Measurements from ENCODE around the gene ZFYVE1. TPM values are rescaled to one million over a fixed set of nuclear protein-coding genes. Genes with fewer than 3 reads are reported as not detected.

ZFYVE1 gene
- total and polyA plus RNA-seq, 2 of the 13 experiments (the other 11 are each of a cell fraction or from before 2014, with no cell fraction given) = 2.6 to 5.3 TPM

- WGBS (ENCODE audit: low lambda C conversion rate) = 95% methylated on average over 13 of the region's 14 CpGs
- peaks cover 3% of the 10 kb centered on the region; the same call in 1 of the 2 replicates for H4K20me1 ChIP-seq (ENCODE audit: insufficient read depth, low read length)
- intact Hi-C loops (cut with micrococcal nuclease; ENCODE audit: unreplicated experiment) (no loop called here), in situ Hi-C loops (cut with HindIII; ENCODE audit: extremely low pct_ligation_motif_present, low pct_unique_long_range_greater_than_20kb) (no loop called here)
- H3K4me3 ChIP-seq (replicated peaks in 1 of 3; ENCODE audit: insufficient read depth in 1 of 3, low read depth in 2 of 3, low read length in 3 of 3) = no peak overlapping the region
- no TSS peak for BruUV-seq (replicated peaks)
- POLR2A ChIA-PET = no interaction called here
- no peak for FAIRE-seq
- no peak overlapping the region for H3K9ac ChIP-seq (ENCODE audit: insufficient read depth, low read depth, low read length)
- CTCF ChIA-PET (ENCODE audit: low intra/inter-chr PET ratio, low total read pairs) = no interaction called here
- H3K36me3 ChIP-seq (replicated peaks in 1 of 2; ENCODE audit: control insufficient read depth in 1 of 2, insufficient read depth in 2 of 2, low read length in 2 of 2) = peaks cover 26 to 79% of the 10 kb centered on the region in 2 experiments; a peak in 4 of 5 replicates
- no peak overlapping the region for H2AFZ ChIP-seq (ENCODE audit: low read length)
- DNase-seq (ENCODE audit: low spot score) = no peak
- H3K9me3 ChIP-seq (ENCODE audit: low read length) = no peaks in the 10 kb centered on the region
- ATAC-seq = no peak
- no peak overlapping the region for H3K4me2 ChIP-seq (ENCODE audit: low read depth, low read length)
- H3K79me2 ChIP-seq (ENCODE audit: insufficient read depth, low read length) = no peaks in the 10 kb centered on the region
- no peaks in the 10 kb centered on the region for H3K4me1 ChIP-seq (ENCODE audit: insufficient read depth, low read length)
- H3K27ac ChIP-seq (ENCODE audit: extremely low read length, insufficient read depth, low read length) = no peak overlapping the region
- H3K27me3 ChIP-seq (ENCODE audit: control insufficient read depth in 1 of 2, insufficient read depth in 2 of 2, low read length in 2 of 2) = no peaks in the 10 kb centered on the region
- TF ChIP-seq CEBPG (CRISPR knock-in tag; IDR thresholded peaks at IDR 0.05) (no peak), TBX3 (IDR thresholded peaks at IDR 0.05; ENCODE audit: borderline replicate concordance) (no peak), ZNF639 (CRISPR knock-in tag; conservative IDR thresholded peaks at IDR 0.05) (no peak), ZNF720 (CRISPR knock-in tag; IDR thresholded peaks at IDR 0.05) (no peak), STAG1 (CRISPR knock-in tag; IDR thresholded peaks at IDR 0.05) (peak; percentile 31), ZNF556 (CRISPR knock-in tag; IDR thresholded peaks at IDR 0.05; ENCODE audit: borderline replicate concordance) (no peak), HNF1A (IDR thresholded peaks at IDR 0.05; ENCODE audit: low read depth) (no peak), HNF1A (CRISPR knock-in tag; IDR thresholded peaks at IDR 0.05; ENCODE audit: borderline replicate concordance) (no peak), ZBTB8A (CRISPR knock-in tag; IDR thresholded peaks at IDR 0.05; ENCODE audit: borderline replicate concordance, low read depth) (no peak), IKZF5 (CRISPR knock-in tag; IDR thresholded peaks at IDR 0.05) (no peak), ZNF709 (CRISPR knock-in tag; IDR thresholded peaks at IDR 0.05) (no peak), PPARG (CRISPR knock-in tag; conservative IDR thresholded peaks at IDR 0.05) (no peak), CTCF (CRISPR knock-in tag; IDR thresholded peaks at IDR 0.05) (peak; percentile 20; the same call in 1 of the 2 replicates), HCFC1 (IDR thresholded peaks at IDR 0.05; ENCODE audit: low read depth, low read length) (no peak)
- TF ChIP-seq, protein P1, sequence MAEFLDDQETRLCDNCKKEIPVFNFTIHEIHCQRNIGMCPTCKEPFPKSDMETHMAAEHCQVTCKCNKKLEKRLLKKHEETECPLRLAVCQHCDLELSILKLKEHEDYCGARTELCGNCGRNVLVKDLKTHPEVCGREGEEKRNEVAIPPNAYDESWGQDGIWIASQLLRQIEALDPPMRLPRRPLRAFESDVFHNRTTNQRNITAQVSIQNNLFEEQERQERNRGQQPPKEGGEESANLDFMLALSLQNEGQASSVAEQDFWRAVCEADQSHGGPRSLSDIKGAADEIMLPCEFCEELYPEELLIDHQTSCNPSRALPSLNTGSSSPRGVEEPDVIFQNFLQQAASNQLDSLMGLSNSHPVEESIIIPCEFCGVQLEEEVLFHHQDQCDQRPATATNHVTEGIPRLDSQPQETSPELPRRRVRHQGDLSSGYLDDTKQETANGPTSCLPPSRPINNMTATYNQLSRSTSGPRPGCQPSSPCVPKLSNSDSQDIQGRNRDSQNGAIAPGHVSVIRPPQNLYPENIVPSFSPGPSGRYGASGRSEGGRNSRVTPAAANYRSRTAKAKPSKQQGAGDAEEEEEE (CRISPR knock-in tag; IDR thresholded peaks at IDR 0.05; ENCODE audit: borderline replicate concordance) = no peak
These were observed 84.0 kb downstream of the ZFYVE1 start for GRCh38 chr14:72942934-72943333.

Measured in HepG2 (cell line).